ENCODE measurements around the gene HSPBP1. TPM values are rescaled to one million over a fixed set of nuclear protein-coding genes. Genes with fewer than 3 reads are reported as not detected.

Gene HSPBP1
- total and polyA plus RNA-seq, 2 of the 13 experiments (the other 11 are each of a cell fraction or from before 2014, with no cell fraction given): 22.3 to 33.7 TPM

DNA sequence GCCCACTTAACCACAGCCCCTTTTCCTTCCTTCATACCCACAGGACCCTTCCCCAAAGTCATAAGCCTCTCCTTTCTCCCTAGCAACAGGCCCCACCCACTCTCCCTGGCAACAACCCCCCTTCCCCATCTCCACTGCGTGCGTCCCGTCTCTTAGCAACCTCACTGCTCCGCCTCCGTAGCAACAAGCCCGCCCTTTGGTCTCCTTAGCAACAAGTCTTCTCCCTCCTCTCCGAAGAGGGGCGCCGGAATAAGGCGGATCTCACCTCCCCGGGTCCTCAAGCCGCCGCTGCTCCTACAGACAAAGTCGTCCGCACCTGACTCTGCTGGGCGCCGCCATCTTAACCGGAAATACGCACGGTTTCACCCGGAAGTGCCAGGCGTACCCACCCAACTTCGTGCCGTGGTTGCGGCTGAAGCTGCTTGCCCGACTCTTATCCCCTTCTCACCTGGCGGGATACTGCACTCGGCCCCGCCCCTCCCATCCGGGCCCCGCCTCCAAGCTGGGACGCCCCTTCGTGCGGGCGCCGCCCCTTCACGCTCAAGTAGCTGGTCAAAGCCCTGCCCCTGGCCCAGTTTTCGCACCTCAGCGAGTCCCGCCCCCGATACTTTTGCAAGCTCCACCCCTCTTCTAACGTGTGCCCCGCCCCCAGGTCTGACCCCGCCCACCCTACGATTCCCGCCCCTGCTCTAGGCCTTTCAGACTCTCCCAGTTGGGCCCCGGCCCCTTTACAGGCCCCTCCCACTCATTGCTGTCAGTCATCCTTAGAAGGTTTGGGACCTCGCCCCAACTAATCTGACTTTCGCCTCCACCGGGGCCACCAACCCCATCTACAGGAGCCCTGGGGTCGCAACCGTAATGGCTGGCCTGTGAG, at the start of gene HSPBP1 (continued):
- TF ChIP-seq, protein P1, sequence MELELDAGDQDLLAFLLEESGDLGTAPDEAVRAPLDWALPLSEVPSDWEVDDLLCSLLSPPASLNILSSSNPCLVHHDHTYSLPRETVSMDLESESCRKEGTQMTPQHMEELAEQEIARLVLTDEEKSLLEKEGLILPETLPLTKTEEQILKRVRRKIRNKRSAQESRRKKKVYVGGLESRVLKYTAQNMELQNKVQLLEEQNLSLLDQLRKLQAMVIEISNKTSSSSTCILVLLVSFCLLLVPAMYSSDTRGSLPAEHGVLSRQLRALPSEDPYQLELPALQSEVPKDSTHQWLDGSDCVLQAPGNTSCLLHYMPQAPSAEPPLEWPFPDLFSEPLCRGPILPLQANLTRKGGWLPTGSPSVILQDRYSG (CRISPR knock-in tag; IDR thresholded peaks at IDR 0.05): no peak
- no peak for TF ChIP-seq ZNF382 (CRISPR knock-in tag; IDR thresholded peaks at IDR 0.05; ENCODE audit: borderline replicate concordance)
- peak; percentile 98 for TF ChIP-seq NR2C2 (CRISPR knock-in tag; IDR thresholded peaks at IDR 0.05; ENCODE audit: borderline replicate concordance)
- no peak for TF ChIP-seq ZBTB7B (CRISPR knock-in tag; IDR thresholded peaks at IDR 0.05)
- no peak for TF ChIP-seq NPAS2 (CRISPR knock-in tag; IDR thresholded peaks at IDR 0.05; ENCODE audit: borderline replicate concordance)
- TF ChIP-seq ZSCAN31 (CRISPR knock-in tag; IDR thresholded peaks at IDR 0.05; ENCODE audit: low read depth): 0 out of 2 replicates have a peak, but pooled peaks have one; percentile 65
- TF ChIP-seq POLR2G (IDR thresholded peaks at IDR 0.05; ENCODE audit: low read depth, low read length): peak; percentile 79
- no peak for TF ChIP-seq REPIN1 (CRISPR knock-in tag; IDR thresholded peaks at IDR 0.05; ENCODE audit: borderline replicate concordance, low read depth)
- no peak for TF ChIP-seq TAF15 (IDR thresholded peaks at IDR 0.05; ENCODE audit: low read depth, low read length, poor library complexity, severe bottlenecking)
- no peak for TF ChIP-seq ZSCAN9 (CRISPR knock-in tag; IDR thresholded peaks at IDR 0.05; ENCODE audit: borderline replicate concordance)
- TF ChIP-seq ZNF878 (CRISPR knock-in tag; IDR thresholded peaks at IDR 0.05): 0 out of 2 replicates have a peak, but pooled peaks have one; percentile 12
- TF ChIP-seq, protein P2, sequence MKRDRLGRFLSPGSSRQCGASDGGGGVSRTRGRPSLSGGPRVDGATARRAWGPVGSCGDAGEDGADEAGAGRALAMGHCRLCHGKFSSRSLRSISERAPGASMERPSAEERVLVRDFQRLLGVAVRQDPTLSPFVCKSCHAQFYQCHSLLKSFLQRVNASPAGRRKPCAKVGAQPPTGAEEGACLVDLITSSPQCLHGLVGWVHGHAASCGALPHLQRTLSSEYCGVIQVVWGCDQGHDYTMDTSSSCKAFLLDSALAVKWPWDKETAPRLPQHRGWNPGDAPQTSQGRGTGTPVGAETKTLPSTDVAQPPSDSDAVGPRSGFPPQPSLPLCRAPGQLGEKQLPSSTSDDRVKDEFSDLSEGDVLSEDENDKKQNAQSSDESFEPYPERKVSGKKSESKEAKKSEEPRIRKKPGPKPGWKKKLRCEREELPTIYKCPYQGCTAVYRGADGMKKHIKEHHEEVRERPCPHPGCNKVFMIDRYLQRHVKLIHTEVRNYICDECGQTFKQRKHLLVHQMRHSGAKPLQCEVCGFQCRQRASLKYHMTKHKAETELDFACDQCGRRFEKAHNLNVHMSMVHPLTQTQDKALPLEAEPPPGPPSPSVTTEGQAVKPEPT (CRISPR knock-in tag; IDR thresholded peaks at IDR 0.05; ENCODE audit: low read depth): no peak
- TF ChIP-seq EZH2 (conservative IDR thresholded peaks at IDR 0.05; ENCODE audit: low read depth, low read length): no peak
- no peak for TF ChIP-seq ZMAT3 (CRISPR knock-in tag; conservative IDR thresholded peaks at IDR 0.05)
- peak; percentile 36; the same call in 1 of the 2 replicates for TF ChIP-seq NRL (CRISPR knock-in tag; IDR thresholded peaks at IDR 0.05; ENCODE audit: borderline replicate concordance)
- TF ChIP-seq ZBTB3 (CRISPR knock-in tag; IDR thresholded peaks at IDR 0.05; ENCODE audit: borderline replicate concordance, low read depth): no peak
- no peak for TF ChIP-seq SP1 (IDR thresholded peaks at IDR 0.05)
- peak; percentile 89 for TF ChIP-seq SP1 (CRISPR knock-in tag; IDR thresholded peaks at IDR 0.05)
- no peak for TF ChIP-seq DNMT3B (CRISPR knock-in tag; conservative IDR thresholded peaks at IDR 0.05)
- TF ChIP-seq, protein P3, sequence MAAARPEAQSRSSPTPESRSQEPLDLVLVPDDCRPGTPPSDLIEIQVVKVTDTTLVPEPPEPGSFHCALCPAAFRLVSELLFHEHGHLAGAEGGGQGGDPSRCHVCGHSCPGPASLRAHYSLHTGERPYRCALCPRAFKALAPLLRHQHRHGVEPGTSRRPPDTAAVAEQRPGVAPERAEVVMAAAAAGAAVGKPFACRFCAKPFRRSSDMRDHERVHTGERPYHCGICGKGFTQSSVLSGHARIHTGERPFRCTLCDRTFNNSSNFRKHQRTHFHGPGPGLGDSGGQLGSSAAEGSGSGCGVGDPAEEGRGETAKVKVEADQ (CRISPR knock-in tag; IDR thresholded peaks at IDR 0.05; ENCODE audit: borderline replicate concordance): no peak
- no peak for TF ChIP-seq ZNF737 (CRISPR knock-in tag; IDR thresholded peaks at IDR 0.05; ENCODE audit: borderline replicate concordance)
- peak; percentile 68 for TF ChIP-seq HCFC1 (IDR thresholded peaks at IDR 0.05; ENCODE audit: low read depth, low read length)
- no peak for TF ChIP-seq MTA3 (CRISPR knock-in tag; IDR thresholded peaks at IDR 0.05)
- 0 out of 2 replicates have a peak, but pooled peaks have one; percentile 42 for TF ChIP-seq CCDC6 (CRISPR knock-in tag; IDR thresholded peaks at IDR 0.05)
- TF ChIP-seq, protein P4, sequence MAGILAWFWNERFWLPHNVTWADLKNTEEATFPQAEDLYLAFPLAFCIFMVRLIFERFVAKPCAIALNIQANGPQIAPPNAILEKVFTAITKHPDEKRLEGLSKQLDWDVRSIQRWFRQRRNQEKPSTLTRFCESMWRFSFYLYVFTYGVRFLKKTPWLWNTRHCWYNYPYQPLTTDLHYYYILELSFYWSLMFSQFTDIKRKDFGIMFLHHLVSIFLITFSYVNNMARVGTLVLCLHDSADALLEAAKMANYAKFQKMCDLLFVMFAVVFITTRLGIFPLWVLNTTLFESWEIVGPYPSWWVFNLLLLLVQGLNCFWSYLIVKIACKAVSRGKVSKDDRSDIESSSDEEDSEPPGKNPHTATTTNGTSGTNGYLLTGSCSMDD (CRISPR knock-in tag; IDR thresholded peaks at IDR 0.05): no peak
- no peak for TF ChIP-seq SMYD3 (CRISPR knock-in tag; IDR thresholded peaks at IDR 0.05)

Measured in HepG2 (cell line).